GM10847 (cell line): ENCODE results near the gene NR3C1.

Experiments
- POLR2A ChIP-seq: IDR thresholded peaks from 2 replicates; pipeline ENCODE4 v1.6.1; 2011; ENCODE audit not compliant: insufficient read length; ENCODE audit errors: extremely low read depth

NR3C1 gene

DNA sequence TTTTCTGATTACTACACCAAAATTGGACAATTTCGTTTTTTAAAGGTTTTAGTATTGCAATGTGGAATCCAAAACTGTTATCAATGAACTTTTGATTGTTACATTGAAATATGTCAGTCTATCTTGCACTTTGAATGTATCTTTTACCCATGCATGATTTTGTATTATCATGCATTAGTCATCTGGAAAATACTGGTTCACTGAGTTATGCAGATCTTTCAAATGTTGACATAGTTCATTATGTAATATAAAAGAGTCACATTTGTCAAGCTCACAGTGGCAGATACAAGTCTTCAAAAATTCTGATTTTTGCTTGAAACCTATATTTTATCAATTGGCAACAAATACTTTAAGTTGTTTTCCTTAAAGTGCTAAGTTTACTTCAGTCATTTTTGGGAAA, 85.2 kb downstream of the NR3C1 start:
- no peak for TF ChIP-seq POLR2A

GRCh38 chr5:143316844-143317631, 86.4 kb downstream of the NR3C1 start:
- TF ChIP-seq POLR2A = no peak

- TF ChIP-seq POLR2A = no peak
Measured at GRCh38 chr5:143316337-143316736, 87.1 kb downstream of the NR3C1 start.

DNA sequence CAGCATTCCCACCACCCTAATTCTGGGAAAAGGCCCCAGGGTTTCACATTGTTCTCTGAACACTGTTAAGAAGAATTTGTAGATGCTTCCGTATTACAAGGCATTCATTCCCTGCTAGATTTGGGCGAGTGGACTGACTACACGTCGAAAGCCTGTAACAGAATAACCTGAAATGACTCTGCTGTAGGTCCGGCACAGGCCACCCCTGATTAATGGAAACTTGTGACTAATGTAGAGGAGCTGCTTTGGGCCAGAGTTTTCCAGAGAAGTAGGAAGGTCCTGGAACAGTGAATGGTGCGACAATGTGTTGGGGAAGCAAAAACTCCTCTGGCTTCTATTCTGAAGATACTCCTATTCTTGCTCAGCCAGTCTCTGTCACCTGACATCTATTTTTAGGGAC, 87.6 kb downstream of the NR3C1 start:
- no peak for TF ChIP-seq POLR2A

DNA sequence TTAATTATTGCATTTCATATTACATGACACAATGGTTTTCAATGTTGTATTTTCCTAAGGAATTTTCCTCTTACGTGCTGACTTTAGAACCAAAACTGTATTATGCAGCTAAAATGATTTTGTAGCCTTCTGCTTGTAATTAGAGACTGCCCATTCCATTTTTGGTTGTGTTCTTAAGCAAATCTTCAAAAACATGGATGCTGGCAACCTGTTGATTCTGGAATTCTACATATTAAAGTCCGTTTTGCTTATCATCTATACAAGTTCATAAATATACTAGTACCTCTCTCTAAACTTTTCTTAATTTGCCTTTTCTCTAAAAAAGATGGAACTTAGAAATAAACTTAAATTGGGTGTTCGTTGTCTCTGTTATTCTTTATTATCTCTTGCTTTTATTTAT, 88.3 kb downstream of the NR3C1 start:
- TF ChIP-seq POLR2A = no peak

DNA sequence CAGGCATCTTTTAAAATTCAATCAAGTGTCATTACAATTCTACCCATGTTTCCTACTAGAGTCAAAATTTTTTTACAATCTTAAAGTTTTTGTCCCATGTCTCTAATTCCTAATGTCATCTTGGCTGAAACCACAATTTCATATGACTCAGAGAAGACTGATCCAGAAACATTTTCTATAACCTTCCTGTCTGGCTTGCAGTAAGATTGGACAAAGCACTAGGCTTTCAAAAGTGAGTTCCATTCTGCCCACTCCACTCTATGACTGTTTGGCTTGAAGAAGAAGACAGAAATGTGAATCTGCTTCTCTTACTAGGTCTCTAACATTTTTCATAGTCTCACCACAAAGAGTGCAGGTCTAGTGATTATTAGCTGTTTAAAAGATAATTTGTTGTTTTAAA, 88.8 kb downstream of the NR3C1 start:
- TF ChIP-seq POLR2A = no peak

- TF ChIP-seq POLR2A = no peak
Measured at GRCh38 chr5:143314099-143314498, 89.4 kb downstream of the NR3C1 start.

GRCh38 chr5:143313298-143313852, 90.1 kb downstream of the NR3C1 start:
- no peak for TF ChIP-seq POLR2A

GRCh38 chr5:143312822-143313221, 90.7 kb downstream of the NR3C1 start:
- no peak for TF ChIP-seq POLR2A

- no peak for TF ChIP-seq POLR2A
Measured at GRCh38 chr5:143311955-143312354, 91.5 kb downstream of the NR3C1 start.

DNA sequence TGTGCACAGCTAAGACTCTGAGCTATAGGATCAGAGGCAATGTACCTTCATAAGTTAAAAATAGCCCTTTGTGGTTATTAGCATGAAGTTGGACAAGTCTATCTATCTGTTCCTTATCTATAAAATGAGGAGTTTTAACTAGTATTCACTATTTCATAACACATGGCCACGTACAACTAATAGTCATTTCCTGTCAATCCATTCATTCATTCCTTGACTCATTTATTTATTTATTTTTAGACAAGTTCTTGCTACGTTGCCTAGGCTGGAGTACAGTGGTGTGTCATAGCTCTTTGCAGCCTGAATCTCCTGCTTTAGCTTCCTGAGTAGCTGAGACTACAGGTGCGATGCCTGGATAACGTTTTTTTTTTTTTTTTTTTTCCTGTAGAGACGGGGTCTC, 92.1 kb downstream of the NR3C1 start:
- no peak for TF ChIP-seq POLR2A

DNA sequence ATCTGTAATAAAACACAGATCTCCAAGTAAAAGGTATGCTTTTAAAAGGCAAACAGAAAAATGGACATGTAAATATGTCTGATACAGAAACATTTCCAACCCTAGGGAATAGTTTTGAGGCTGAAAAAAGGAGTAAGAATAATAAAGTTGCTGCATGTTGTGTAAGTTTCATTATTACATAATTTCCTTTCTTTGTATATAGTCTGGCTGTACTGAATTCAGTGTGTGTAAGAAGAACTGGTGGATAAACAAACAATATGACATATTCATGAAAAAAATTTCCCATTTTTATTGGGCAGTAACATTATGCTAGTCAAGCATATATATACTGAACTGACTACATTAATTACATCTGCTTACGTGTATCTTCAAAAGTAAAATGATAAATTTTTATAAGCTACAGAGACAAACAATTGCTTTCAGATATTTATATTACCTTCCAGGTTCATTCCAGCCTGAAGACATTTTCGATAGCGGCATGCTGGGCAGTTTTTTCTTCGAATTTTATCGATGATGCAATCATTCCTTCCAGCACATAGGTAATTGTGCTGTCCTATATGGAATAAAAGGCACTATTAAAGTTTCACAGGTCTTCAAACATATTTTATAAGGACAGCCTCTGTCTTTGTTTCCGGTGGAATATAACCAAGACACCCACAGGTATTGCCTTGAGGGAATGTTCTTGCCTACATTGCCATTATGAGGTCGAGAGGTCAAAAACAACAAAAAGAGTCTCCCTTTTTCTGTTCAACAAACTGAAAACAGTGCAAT, 93.6 kb downstream of the NR3C1 start:
- TF ChIP-seq POLR2A = no peak

DNA sequence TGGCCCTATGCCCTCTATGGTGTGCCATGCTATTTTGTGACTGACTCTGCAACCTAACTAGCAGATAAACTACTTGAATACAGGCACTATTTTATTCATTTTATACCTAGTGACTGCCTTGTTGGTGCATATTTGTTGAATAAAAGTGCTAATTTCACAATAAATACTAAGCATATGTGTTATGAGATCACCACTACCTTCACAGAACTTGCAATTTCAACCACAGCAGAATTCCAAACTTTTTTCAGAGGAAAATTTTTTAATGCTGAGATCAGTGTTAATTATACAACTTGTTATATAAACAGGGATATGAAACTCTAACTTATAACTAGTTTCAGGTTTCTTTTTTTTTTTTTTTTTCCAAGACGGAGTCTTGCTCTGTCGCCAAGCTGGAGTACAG, 94.8 kb downstream of the NR3C1 start:
- TF ChIP-seq POLR2A = no peak

DNA sequence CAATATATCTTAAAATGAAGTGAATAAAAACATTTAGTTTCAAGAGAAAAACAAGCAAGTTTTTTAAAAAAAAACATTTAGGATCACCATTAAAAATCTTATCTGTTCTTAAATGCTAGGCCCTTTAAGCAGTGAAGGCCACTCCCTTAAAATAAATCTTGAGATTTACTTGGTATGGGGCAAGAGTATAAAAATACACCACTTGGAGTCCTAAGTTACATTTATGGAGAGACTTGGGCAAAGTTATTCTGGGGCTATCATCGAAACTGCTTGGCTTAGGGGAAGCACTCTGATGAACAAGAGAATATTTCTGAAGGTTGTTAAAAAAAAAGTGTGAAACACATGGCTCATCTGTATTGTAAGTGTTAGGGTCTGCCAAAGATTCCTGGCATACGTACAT, 97.4 kb downstream of the NR3C1 start:
- TF ChIP-seq POLR2A = no peak

DNA sequence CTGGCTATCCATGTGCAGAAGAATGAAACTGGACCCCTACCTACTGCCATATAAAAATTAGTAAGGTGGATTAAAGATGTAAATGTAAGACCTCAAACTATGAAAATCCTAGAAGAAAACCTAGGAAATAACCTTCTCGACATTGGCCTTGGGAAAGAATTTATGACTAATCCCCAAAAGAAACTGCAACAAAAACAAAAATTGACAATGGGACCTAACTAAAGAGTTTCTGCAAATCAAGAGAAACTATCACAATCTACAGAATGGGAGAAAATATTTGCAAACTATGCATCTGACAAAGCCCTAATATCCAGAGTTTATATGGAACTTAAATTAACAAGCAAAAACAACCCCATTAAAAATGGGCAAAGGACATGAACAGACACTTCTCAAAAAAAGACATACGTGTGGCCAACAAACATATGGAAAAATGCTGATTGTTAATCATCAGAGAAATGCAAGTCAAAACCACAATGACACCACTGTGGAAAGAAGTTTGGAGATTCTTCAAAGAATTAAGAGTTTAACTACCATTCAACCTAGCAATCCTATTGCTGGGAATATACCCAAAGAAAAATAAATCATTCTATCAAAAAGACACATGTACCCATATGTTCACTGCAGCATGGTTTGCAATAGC, 98.5 kb downstream of the NR3C1 start:
- no peak for TF ChIP-seq POLR2A
